Glomerular visceral epithelial cell (primary cell): ENCODE data around the gene UBN2.
A peak's percentile ranks its signal among the peaks of the same experiment; 100 is the strongest.
"Not testable (repeated sequence)": the region's sequence is repeated elsewhere in the genome, so short reads cannot be mapped to it uniquely, and the experiment has no call there.

Source experiments
- DNase-seq: peaks from one replicate; pipeline ENCODE4 v3.0.0-alpha.2; 2016; ENCODE audit errors: extremely low spot score

The UBN2 gene

GRCh38 chr7:139230774-139231512 lies at the start of gene UBN2:
Gene UBN2 (plus strand): TSS chr7:139231237. CDS start chr7:139231485, 248 bp downstream.
- DNase-seq = peak; percentile 98

GRCh38 chr7:139181404-139181803 lies 49.6 kb upstream of the UBN2 start:
- DNase-seq = no peak

- DNase-seq = no peak
Measured at GRCh38 chr7:139182363-139182762, 48.7 kb upstream of the UBN2 start.

GRCh38 chr7:139183251-139183650 lies 47.8 kb upstream of the UBN2 start:
- DNase-seq = no peak

- no peak for DNase-seq
Measured at GRCh38 chr7:139183878-139184338, 47.1 kb upstream of the UBN2 start.

GRCh38 chr7:139186146-139186545 lies 44.9 kb upstream of the UBN2 start:
- DNase-seq = no peak

DNA sequence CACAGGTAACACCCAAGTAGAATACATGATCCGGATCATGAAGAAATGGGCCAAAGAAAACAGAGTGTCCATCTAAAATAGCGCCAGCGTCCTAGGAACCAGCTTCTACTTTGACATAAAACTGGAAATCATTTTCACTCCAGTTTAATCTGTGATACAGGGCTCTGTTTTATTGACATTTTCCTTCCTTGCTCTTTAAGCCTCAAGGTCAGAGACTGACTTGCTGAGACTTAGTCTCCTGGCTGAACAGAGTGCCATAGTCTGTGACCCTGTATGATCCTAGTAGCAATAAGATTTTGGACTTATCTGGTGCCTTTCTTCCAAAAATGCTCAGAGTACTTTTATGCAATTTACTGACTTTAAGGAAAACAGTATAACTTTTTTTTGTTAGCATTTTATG lies 41.7 kb upstream of the UBN2 start:
- no peak for DNase-seq

GRCh38 chr7:139192014-139192706 lies 38.9 kb upstream of the UBN2 start:
- DNase-seq = no peak

- no peak for DNase-seq
Measured at GRCh38 chr7:139200382-139200781, 30.7 kb upstream of the UBN2 start.

DNA sequence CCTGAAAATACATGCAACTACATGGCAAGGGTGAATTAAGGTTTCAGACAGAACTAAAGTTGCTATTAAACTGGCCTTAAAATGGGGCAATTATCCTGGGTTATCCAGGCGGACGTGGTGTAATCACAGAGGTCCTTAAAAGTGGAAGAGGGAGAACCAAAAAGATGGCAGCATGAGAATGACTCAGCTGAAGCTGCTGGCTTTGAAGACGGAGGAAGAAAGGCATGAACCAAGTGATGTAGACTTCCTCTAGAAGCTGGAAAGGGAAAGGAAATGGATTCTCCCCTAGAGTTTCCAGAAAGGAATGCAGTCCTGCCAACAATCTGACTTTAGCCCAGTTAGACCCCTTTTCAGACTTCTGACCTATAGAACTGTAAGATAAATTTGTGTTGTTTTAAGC lies 27.0 kb upstream of the UBN2 start:
- DNase-seq = no peak

DNA sequence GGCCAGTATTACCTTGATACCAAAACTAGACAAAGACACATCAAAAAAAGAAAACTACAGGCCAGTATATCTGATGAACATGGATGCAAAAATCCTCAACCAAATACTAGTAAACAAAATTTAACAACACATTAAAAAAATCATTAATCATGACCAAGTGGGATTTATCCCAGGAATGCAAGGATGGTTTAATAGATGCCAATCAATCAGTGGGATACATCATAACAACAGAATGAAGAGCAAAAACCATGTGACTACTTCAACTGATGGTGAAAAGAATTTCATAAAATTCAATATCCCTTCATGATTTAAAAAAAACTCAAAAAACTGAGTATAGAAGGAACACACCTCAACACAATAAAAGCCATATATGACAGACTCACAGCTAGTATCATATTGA lies 25.2 kb upstream of the UBN2 start:
- no peak for DNase-seq

- DNase-seq = no peak
Measured at GRCh38 chr7:139212133-139212532, 18.9 kb upstream of the UBN2 start.

GRCh38 chr7:139213489-139213888 lies 17.5 kb upstream of the UBN2 start:
- not testable (repeated sequence) for DNase-seq

DNA sequence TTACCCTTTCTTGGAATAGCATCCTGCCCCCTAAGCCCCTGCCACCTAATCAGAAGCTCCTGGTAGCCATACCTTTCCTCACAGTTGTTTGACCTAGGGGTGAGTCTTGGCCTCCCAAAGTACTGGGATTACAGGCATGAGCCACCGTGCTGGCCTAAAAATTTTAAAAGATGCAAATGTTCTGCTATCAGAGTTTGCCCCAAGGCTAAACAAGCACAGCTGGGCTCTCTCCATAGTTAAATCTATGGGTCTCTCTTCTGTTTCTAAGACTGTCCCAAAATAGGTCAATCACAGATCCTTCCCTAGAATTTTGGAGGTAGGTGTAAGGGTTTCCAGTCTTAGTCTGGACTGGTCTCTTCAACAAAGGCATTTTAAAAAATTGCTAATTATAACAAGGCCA lies 12.9 kb upstream of the UBN2 start:
- no peak for DNase-seq

DNA sequence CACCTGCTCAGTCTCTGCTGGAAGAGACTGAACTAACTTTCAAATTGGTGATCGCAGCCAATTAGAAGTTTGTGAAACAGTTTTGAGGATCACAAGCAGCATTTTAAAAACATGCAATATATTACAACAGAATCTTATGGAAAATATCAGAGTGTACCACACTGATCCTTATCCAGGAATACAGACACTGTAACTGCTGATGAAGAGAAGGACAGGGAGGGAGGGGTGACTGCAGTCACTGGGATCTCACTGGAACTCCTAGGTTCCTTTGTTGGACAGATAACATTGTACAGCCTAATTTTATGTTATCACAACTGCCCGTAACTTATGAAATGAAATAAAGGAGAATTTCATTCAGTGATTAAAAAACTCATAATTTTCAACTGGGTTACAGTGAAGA lies 6.8 kb upstream of the UBN2 start:
- no peak for DNase-seq

DNA sequence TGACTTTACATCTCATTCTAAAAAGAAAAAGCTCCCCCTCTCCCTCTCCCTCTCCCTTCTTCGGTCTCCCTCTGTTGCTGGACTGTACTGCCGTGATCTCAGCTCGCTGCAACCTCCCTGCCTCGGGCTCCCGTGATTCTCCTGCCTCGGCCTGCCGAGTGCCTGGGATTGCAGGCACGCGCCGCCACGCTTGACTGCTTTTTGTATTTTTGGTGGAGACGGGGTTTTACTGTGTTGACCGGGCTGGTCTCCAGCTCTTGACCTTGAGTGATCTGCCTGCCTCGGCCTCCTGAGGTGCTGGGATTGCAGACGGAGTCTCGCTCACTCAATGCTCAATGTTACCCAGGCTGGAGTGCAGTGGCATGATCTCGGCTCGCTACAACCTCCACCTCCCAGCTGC lies 6.2 kb upstream of the UBN2 start:
- not testable (repeated sequence) for DNase-seq

DNA sequence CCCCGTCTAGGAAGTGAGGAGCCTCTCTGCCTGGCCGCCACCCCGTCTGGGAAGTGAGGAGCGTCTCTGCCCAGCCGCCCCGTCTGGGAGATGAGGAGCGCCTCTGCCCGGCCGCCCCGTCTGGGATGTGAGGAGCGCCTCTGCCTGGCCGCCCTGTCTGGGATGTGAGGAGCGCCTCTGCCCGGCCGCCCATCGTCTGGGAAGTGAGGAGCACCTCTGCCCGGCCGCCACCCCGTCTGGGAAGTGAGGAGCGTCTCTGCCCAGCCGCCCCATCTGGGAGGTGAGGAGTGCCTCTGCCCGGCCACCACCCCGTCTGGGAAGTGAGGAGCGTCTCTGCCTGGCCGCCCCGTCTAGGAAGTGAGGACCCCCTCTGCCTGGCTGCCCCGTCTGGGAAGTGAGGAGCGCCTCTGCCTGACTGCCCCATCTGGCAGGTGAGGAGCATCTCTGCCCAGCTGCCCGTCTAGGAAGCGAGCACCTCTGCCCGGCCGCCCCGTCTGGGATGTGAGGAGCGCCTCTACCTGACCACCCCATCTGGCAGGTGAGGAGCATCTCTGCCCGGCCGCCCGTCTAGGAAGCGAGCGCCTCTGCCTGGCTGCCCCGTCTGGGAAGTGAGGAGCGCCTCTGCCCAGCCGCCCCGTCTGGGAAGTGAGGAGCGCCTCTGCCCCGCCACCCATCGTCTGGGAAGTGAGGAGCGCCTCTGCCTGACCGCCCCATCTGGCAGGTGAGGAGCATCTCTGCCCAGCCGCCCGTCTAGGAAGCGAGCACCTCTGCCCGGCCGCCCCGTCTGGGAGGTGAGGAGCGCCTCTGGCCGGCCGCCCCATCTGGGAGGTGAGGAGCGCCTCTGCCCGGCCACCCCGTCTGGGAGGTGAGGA lies 5.5 kb upstream of the UBN2 start:
- DNase-seq = not testable (repeated sequence)

DNA sequence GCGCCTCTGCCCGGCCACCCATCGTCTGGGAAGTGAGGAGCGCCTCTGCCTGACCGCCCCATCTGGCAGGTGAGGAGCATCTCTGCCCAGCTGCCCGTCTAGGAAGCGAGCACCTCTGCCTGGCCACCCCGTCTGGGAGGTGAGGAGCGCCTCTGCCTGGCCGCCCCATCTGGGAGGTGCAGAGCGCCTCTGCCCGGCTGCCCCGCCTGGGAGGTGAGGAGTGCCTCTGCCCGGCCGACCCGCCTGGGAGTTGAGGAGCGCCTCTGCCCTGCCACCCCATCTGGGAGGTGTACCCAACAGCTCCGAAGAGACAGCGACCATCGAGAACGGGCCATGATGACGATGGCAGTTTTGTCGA lies 4.9 kb upstream of the UBN2 start:
- DNase-seq = not testable (repeated sequence)

- DNase-seq = not testable (repeated sequence)
Measured at GRCh38 chr7:139226988-139227488, 4.0 kb upstream of the UBN2 start.

GRCh38 chr7:139230023-139230422 lies 1.0 kb upstream of the UBN2 start:
- no peak for DNase-seq

DNA sequence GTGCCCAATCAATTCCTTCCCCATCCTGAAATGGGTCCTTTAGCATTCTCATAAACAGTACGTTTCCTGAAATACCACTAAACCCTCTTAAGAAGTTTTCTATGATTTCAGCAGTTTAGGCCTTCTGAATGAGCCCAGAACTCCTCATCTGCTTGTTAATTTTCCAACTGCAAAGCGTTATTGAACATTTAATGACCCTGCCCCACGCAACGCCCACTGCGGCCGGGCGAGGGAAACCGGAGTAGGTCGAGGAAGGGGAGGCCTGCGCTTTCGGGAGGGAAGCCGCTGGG lies 608 bp upstream of the UBN2 start:
- no peak for DNase-seq
